GM12878 (cell line): Measurements from ENCODE around the gene CLK2. TPM values are rescaled to one million over a fixed set of nuclear protein-coding genes. Genes with fewer than 3 reads are reported as not detected.

Source experiments
- BHLHE40 ChIP-seq, 2 experiments: fragments of 450-650 bp in 1 of 2; IDR thresholded peaks; 2 replicates each; pipeline ENCODE4 v1.6.1; 2011 to 2017; ENCODE audit warnings: low read depth in 2 of 2, borderline replicate concordance in 1 of 2, improper control_type of control experiment in 1 of 2, low read length in 1 of 2, mild to moderate bottlenecking in 1 of 2
- BMI1 ChIP-seq: fragments of 450-650 bp; IDR thresholded peaks from 2 replicates; pipeline ENCODE4 v1.6.1; 2016; ENCODE audit warnings: mild to moderate bottlenecking, moderate library complexity, borderline replicate concordance
- BRCA1 ChIP-seq: IDR thresholded peaks from 2 replicates; pipeline ENCODE4 v1.6.1; 2011; ENCODE audit warnings: low read depth, low read length, improper control_type of control experiment
- CBX5 ChIP-seq: sonication (generic); IDR thresholded peaks from 2 replicates; pipeline ENCODE4 v1.6.1; 2016; ENCODE audit warnings: low read depth, moderate library complexity, mild to moderate bottlenecking, inconsistent platforms
- E4F1 ChIP-seq: fragments of 450-650 bp; IDR thresholded peaks from 2 replicates; pipeline ENCODE4 v1.6.1; 2018; ENCODE audit warnings: borderline replicate concordance, mild to moderate bottlenecking; ENCODE audit not compliant: partially characterized antibody
- GATAD2B ChIP-seq: fragments of 450-650 bp; conservative IDR thresholded peaks from 2 replicates; pipeline ENCODE4 v1.6.1; 2017; ENCODE audit warnings: low read depth, mild to moderate bottlenecking, moderate library complexity
- KDM1A ChIP-seq: fragments of 200-600 bp; sonication (generic); IDR thresholded peaks from 2 replicates; pipeline ENCODE4 v1.6.1; 2016; ENCODE audit warnings: borderline replicate concordance
- MLLT1 ChIP-seq: fragments of 450-650 bp; IDR thresholded peaks from 2 replicates; pipeline ENCODE4 v1.6.1; 2016; ENCODE audit warnings: mild to moderate bottlenecking
- NFYA ChIP-seq: IDR thresholded peaks from 2 replicates; pipeline ENCODE4 v1.6.1; 2011; ENCODE audit warnings: low read depth, mild to moderate bottlenecking, low read length, improper control_type of control experiment, borderline replicate concordance
- PAX8 ChIP-seq: fragments of 450-650 bp; IDR thresholded peaks from 2 replicates; pipeline ENCODE4 v1.6.1; 2017; ENCODE audit warnings: mild to moderate bottlenecking, moderate library complexity
- RCOR1 ChIP-seq: conservative IDR thresholded peaks from 2 replicates; pipeline ENCODE4 v1.6.1; 2012; ENCODE audit warnings: low read depth, low read length, improper control_type of control experiment
- TCF7 ChIP-seq: IDR thresholded peaks from 2 replicates; pipeline ENCODE4 v1.6.1; 2014; ENCODE audit warnings: antibody characterized with exemption, borderline replicate concordance
- ZNF24 ChIP-seq: fragments of 450-650 bp; IDR thresholded peaks from 2 replicates; pipeline ENCODE4 v1.6.1; 2017; ENCODE audit warnings: antibody characterized with exemption, mild to moderate bottlenecking
- polyA plus RNA-seq, 11 experiments: library from polyadenylated mRNA; depleted of rRNA in 4 of 11; unstranded in 6 of 11; stranded (reverse) in 5 of 11; fragments of >200 nt; fragmentation: Nextera tagmentation in 4 of 11; fragmentation: Illumina TruSeq in 1 of 11; extraction: Ambion mirVana in 4 of 11; extraction: Trizol in 1 of 11; gene quantifications; 1 replicate in 1 of 11; 2 replicates in 10 of 11; pipeline versions ENCODE4 v1.2.1 to v1.2.3, GENCODE V29; 2011 to 2016; ENCODE audit warnings: inconsistent platforms in 2 of 11, missing spikeins in 2 of 11, low read depth in 1 of 11
- total RNA-seq, 4 experiments: library from RNA; depleted of rRNA in 3 of 4; stranded (reverse); fragments of >200 nt in 3 of 4; fragmentation: Illumina TruSeq in 1 of 4; extraction: Trizol in 1 of 4; gene quantifications; 2 replicates each; pipeline versions ENCODE4 v1.2.1 to v1.2.3, GENCODE V29; 2013 to 2021
- TF ChIP-seq, protein P1 (sequence below): IDR thresholded peaks from 2 replicates; pipeline ENCODE4 v1.6.1; 2012; ENCODE audit warnings: low read depth, low read length, improper control_type of control experiment
- TF ChIP-seq, protein P2 (sequence below): IDR thresholded peaks from 2 replicates; pipeline ENCODE4 v1.6.1; 2012; ENCODE audit warnings: improper control_type of control experiment, low read depth, low read length; ENCODE audit not compliant: insufficient replicate concordance
- TF ChIP-seq, protein P3 (sequence below): IDR thresholded peaks from 2 replicates; pipeline ENCODE4 v1.6.1; 2011; ENCODE audit warnings: borderline replicate concordance, low read depth, mild to moderate bottlenecking, moderate library complexity, mixed read lengths, low read length; ENCODE audit not compliant: insufficient read depth; ENCODE audit errors: extremely low read length

CLK2 gene
- total and polyA plus RNA-seq, 10 of the 15 experiments (the other 5 are each of a cell fraction or from before 2014, with no cell fraction given), result 11.1 to 83.7 (median 36.7) TPM

DNA sequence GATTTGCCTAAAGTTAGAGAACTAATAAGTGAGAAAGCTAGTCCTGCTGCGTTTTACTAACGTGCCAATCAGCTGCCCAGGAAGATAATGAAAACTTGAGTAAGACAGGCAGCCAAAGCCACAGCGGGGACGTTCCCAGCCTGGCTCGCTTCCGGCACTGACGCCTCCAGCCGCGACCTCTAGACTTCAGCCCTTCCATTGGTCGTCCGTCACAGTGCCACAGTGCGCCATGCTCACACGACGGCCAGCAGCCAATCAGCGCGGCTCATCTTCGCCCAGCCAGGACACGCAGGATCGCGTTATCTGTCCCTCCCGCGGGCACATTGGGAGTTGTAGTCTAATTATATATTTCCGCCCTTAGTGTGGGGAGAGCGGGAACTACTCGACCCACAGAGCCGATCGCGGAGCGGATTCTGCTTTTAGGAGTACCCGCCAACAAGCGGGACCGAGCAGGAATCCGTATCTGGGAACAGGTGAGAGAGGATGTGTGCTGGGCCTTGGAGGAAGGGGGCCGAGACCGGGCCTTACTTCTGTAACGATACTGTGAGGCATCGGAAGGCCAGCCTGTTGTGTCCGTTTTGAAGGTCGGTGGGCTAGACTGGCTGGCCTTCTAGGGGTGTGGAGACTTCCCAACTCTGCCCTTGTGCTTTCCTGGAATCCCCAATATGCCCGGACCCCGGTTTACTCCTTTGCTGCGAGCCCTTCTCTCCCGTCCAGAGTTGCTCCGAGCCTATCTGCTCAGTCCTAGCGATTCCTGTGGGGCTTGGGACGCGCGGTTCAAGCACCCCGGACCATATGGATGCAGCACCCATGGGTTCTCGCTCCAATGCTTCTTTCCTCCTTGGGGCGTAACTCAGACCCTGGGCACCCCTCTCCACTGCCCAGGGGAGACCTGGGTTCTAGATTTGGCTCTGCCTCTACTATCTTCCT lies 35.5 kb upstream of the CLK2 start, which contains the start of gene FDPS (continued):
- TF ChIP-seq, protein P1, sequence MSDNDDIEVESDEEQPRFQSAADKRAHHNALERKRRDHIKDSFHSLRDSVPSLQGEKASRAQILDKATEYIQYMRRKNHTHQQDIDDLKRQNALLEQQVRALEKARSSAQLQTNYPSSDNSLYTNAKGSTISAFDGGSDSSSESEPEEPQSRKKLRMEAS, result no peak; the same call in 1 of the 2 replicates
- no peak for TF ChIP-seq BMI1
- no peak for TF ChIP-seq CBX5
- TF ChIP-seq KDM1A, result no peak
- TF ChIP-seq GATAD2B, result no peak
- no peak for TF ChIP-seq TCF7
- peak; percentile 18; the same call in 1 of the 2 replicates for TF ChIP-seq MLLT1
- TF ChIP-seq BHLHE40 (IDR thresholded peaks at IDR 0.05; ENCODE audit: borderline replicate concordance in 1 of 2, low read depth in 2 of 2, low read length in 1 of 2), result peak; percentile 76 to 89
- no peak for TF ChIP-seq PAX8
- no peak for TF ChIP-seq ZNF24
- TF ChIP-seq RCOR1, result 0 out of 2 replicates have a peak, but pooled peaks have one; percentile 32
- TF ChIP-seq NFYA, result peak; percentile 36; the same call in 1 of the 2 replicates
- TF ChIP-seq, protein P2, sequence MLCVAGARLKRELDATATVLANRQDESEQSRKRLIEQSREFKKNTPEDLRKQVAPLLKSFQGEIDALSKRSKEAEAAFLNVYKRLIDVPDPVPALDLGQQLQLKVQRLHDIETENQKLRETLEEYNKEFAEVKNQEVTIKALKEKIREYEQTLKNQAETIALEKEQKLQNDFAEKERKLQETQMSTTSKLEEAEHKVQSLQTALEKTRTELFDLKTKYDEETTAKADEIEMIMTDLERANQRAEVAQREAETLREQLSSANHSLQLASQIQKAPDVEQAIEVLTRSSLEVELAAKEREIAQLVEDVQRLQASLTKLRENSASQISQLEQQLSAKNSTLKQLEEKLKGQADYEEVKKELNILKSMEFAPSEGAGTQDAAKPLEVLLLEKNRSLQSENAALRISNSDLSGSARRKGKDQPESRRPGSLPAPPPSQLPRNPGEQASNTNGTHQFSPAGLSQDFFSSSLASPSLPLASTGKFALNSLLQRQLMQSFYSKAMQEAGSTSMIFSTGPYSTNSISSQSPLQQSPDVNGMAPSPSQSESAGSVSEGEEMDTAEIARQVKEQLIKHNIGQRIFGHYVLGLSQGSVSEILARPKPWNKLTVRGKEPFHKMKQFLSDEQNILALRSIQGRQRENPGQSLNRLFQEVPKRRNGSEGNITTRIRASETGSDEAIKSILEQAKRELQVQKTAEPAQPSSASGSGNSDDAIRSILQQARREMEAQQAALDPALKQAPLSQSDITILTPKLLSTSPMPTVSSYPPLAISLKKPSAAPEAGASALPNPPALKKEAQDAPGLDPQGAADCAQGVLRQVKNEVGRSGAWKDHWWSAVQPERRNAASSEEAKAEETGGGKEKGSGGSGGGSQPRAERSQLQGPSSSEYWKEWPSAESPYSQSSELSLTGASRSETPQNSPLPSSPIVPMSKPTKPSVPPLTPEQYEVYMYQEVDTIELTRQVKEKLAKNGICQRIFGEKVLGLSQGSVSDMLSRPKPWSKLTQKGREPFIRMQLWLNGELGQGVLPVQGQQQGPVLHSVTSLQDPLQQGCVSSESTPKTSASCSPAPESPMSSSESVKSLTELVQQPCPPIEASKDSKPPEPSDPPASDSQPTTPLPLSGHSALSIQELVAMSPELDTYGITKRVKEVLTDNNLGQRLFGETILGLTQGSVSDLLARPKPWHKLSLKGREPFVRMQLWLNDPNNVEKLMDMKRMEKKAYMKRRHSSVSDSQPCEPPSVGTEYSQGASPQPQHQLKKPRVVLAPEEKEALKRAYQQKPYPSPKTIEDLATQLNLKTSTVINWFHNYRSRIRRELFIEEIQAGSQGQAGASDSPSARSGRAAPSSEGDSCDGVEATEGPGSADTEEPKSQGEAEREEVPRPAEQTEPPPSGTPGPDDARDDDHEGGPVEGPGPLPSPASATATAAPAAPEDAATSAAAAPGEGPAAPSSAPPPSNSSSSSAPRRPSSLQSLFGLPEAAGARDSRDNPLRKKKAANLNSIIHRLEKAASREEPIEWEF, result no peak
- TF ChIP-seq, protein P3, sequence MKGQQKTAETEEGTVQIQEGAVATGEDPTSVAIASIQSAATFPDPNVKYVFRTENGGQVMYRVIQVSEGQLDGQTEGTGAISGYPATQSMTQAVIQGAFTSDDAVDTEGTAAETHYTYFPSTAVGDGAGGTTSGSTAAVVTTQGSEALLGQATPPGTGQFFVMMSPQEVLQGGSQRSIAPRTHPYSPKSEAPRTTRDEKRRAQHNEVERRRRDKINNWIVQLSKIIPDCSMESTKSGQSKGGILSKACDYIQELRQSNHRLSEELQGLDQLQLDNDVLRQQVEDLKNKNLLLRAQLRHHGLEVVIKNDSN, result peak; percentile 81
- peak; percentile 65 for TF ChIP-seq BRCA1
- peak; percentile 97 for TF ChIP-seq E4F1
